AG09309 (cell line): ENCODE results near the gene ZNF546.

ENCODE experiments used
- DNase-seq: peaks from one replicate; pipeline ENCODE4 v3.0.0-alpha.2; 2010; ENCODE audit warnings: low read depth
- H3K4me3 ChIP-seq: 2 replicates; pipeline ENCODE4 v1.5.1; 2011; ENCODE audit warnings: mild to moderate bottlenecking, low read depth, low read length, moderate library complexity; ENCODE audit not compliant: control insufficient read depth
- TF ChIP-seq, protein P1 (sequence below): IDR thresholded peaks from 2 replicates; pipeline ENCODE4 v1.5.1; 2011; ENCODE audit warnings: mild to moderate bottlenecking, low read depth, low read length, inconsistent platforms; ENCODE audit not compliant: insufficient read depth, control insufficient read depth; ENCODE audit errors: missing control alignments

The ZNF546 gene

DNA sequence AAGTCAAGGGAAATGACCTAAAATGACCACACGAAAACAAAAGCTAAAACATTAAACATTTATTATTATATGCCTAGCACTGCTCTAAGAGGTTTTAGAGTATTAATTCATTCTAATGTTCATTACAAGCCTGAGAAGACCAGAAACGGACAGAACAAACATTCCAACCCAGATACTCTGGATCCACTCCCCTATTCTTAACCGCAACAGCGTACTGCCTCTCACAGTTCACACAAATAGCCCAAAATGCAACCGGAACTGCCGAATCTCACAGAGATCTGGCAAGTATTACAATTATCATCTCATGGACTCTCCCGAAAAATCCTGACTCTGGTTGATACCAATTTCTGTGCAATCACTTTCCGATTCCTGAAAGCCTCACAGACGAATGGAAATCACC lies 57.8 kb downstream of the ZNF546 start:
- TF ChIP-seq, protein P1, sequence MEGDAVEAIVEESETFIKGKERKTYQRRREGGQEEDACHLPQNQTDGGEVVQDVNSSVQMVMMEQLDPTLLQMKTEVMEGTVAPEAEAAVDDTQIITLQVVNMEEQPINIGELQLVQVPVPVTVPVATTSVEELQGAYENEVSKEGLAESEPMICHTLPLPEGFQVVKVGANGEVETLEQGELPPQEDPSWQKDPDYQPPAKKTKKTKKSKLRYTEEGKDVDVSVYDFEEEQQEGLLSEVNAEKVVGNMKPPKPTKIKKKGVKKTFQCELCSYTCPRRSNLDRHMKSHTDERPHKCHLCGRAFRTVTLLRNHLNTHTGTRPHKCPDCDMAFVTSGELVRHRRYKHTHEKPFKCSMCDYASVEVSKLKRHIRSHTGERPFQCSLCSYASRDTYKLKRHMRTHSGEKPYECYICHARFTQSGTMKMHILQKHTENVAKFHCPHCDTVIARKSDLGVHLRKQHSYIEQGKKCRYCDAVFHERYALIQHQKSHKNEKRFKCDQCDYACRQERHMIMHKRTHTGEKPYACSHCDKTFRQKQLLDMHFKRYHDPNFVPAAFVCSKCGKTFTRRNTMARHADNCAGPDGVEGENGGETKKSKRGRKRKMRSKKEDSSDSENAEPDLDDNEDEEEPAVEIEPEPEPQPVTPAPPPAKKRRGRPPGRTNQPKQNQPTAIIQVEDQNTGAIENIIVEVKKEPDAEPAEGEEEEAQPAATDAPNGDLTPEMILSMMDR, result no peak
- DNase-seq, result no peak
- H3K4me3 ChIP-seq, result no peak overlapping the region; the same call in 1 of the 2 replicates

DNA sequence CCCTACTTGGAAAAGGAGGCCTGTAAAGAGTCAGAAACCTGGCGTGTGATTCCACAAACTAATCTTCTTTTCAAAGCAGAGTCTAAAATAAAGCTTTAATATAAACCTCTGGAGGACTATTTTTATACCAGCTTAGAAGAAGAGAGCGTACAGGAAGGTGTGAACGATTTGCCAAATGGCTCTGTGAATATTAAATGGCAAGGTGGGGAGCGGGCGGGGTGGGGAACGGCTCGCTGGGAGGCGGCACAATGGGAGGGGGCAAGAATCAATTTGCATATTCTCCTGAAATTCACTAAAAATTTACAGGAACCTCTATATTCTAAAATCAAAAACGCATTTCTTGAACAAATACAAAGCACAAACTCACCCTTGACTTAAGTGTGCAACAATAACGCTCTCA lies 58.2 kb downstream of the ZNF546 start:
- DNase-seq, result no peak
- peak overlapping the region; percentile 74 for H3K4me3 ChIP-seq
- TF ChIP-seq, protein P1, result no peak

DNA sequence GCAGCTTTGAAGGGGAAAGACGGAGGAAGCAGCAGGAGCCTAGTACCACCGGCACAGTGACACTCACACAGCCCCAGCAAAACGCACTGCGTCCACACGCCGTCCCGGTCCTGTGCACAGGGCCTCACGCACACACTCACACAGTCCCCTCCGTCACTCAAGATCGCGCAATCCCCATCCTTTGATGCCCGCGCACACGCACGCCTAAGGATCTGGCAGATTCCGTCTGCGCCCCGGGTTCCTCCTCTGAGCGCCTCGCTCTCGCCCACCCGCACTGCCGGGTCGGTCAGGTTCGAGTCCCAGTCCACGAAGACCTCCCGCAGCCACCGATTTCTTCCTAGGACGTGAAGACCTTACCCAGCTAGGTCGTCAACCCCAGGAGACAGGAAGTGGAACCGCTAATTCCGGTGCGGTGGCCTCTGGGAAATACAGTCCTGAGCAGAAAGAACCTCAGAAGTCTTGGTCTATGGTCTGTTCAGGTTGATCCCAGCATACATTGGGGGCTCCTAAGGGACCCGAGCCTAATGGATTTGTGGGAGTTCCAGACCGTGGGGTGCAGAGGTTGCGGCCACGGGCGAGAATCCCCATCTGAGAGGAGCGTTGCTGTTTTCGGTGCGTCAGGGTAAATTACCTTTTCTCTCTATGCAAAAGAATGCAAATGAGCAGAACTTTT lies 59.1 kb downstream of the ZNF546 start, which contains the start of gene ZNF780B:
TSS of gene ZNF780B (minus strand) at position 400 of the 673 bp plus-strand sequence. CDS start 5,899 bp downstream, outside the sequence.
- peak within 1 kb of the TSS; percentile 74 for H3K4me3 ChIP-seq
- DNase-seq, result peak; percentile 4
- TF ChIP-seq, protein P1, result no peak

DNA sequence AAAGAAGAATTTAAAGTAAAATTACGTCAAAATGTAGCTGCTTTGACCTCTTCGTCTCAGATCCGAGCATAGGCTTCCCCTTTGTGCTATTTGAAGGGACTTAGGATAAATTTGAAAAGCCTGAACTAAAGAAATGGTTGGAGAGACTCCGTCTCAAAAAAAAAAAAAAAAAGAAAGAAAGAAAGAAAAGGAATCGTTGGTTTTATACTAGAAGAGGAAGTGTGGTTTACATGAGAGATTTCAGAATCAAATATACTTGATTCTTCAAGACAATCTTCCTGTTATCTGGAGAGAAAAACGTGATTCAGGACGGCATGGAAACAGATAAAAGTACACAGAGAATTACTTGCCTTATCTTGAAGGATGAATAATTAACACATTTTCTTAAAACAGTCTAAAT lies 59.6 kb downstream of the ZNF546 start:
- H3K4me3 ChIP-seq, result peak overlapping the region; percentile 74
- no peak for DNase-seq
- TF ChIP-seq, protein P1, result no peak

DNA sequence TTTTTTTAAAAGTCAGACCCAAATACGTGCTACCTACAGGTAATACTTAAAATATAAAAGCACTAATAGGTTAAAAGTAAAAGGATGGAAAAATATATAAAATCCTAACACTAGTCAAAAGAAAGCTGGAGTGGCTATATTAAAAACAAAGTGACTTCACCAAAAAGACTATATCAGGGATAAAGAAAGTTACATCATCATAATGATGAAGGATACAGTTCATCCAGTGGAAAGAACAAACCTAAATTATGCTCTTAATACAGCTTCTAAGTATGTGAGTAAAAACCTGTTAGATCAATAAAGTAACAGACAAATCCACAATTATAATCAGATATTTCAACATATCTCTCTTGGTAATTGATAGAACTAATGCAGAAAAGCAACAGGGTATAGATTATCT lies 60.3 kb downstream of the ZNF546 start:
- no peak overlapping the region for H3K4me3 ChIP-seq
- TF ChIP-seq, protein P1, result no peak
- DNase-seq, result no peak

DNA sequence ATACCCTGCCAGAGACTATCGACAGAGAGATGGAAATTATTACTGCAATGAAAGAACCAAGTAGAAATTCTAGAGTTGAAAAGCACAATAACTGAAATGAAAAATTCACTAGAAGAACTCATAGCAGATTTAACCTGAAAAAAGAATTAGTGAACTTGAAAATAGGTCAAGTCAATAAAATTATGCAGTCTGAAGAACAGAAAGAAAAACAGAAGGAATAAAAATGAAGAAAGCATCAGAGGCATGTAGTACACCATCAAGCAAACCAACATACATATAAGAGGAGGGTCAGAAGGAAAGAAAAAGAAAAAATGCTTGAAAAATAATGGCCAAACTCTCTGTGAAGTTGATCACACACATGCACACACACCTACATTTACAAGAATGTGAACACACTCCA lies 62.8 kb downstream of the ZNF546 start:
- H3K4me3 ChIP-seq, result no peak overlapping the region
- no peak for DNase-seq
- TF ChIP-seq, protein P1, result no peak
